Measurements from ENCODE around the gene RALGDS. TPM values are rescaled to one million over a fixed set of nuclear protein-coding genes. Genes with fewer than 3 reads are reported as not detected.

RALGDS gene
- total RNA-seq, 1 experiment from 2014 or later, result 25.8 TPM

- TF ChIP-seq POLR2AphosphoS5 (IDR thresholded peaks at IDR 0.05; ENCODE audit: low read depth, low read length) (no peak), TCF7L2 (IDR thresholded peaks at IDR 0.05; ENCODE audit: low read depth, low read length) (no peak), REST (IDR thresholded peaks at IDR 0.05; ENCODE audit: insufficient read depth in 1 of 2, low read depth in 2 of 2, low read length in 1 of 2) (no peak), SIN3A (IDR thresholded peaks at IDR 0.05; ENCODE audit: borderline replicate concordance, insufficient read depth, low read depth, low read length) (no peak)
- TF ChIP-seq, protein P1, sequence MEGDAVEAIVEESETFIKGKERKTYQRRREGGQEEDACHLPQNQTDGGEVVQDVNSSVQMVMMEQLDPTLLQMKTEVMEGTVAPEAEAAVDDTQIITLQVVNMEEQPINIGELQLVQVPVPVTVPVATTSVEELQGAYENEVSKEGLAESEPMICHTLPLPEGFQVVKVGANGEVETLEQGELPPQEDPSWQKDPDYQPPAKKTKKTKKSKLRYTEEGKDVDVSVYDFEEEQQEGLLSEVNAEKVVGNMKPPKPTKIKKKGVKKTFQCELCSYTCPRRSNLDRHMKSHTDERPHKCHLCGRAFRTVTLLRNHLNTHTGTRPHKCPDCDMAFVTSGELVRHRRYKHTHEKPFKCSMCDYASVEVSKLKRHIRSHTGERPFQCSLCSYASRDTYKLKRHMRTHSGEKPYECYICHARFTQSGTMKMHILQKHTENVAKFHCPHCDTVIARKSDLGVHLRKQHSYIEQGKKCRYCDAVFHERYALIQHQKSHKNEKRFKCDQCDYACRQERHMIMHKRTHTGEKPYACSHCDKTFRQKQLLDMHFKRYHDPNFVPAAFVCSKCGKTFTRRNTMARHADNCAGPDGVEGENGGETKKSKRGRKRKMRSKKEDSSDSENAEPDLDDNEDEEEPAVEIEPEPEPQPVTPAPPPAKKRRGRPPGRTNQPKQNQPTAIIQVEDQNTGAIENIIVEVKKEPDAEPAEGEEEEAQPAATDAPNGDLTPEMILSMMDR (IDR thresholded peaks at IDR 0.05), result no peak
- H3K4me3 ChIP-seq (ENCODE audit: low read depth in 2 of 2, low read length in 2 of 2), result no peak overlapping the region
These were observed 45.0 kb downstream of the RALGDS start for GRCh38 chr9:133075925-133076630.

DNA sequence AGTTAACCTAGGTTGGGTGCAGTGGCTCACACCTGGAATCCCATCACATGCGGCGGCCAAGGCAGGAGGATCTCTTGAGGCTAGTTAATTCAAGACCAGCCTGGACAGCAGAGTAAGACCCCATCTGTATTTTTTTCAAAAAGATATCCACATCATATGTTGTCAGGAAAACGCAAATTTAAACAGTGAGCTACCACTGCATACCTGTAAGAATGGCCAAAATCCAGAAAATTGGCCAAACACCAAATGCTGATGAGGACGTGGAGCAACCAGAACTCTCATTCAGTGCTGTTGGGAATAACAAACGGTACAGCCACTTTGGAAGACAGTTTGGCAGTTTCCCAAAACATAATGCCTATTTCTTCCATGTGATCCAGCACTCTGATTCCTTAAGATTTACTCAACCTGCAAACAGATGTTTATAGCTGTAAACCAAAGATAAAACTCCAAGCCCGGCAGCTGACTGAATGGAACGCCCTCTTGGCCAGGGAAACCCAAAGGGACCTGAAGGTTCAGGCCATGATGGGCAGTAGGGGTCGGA lies 46.9 kb downstream of the RALGDS start:
- peak; percentile 30 for DNase-seq (ENCODE audit: low read depth, low spot score)
- intact Hi-C loops (cut with micrococcal nuclease; ENCODE audit: unreplicated experiment), result no loop called here
- in situ Hi-C loops (cut with HindIII; ENCODE audit: low pct_unique_long_range_greater_than_20kb, low sequenced_read_pairs), result no loop called here

More at GRCh38 chr9:133075925-133076630, 45.0 kb downstream of the RALGDS start:
- CTCF ChIA-PET, result interaction anchor here (0.8 kb wide), 1 partner anchor 204 kb away, joined by 6 read pairs; no protein-coding TSS in a partner anchor
- DNase-seq (ENCODE audit: low read depth, low spot score) (peak; percentile 17), ATAC-seq (peak; percentile 62; the same call in 1 of the 2 replicates)
- H3K36me3 ChIP-seq (ENCODE audit: control insufficient read depth, insufficient read depth, low read length), result no peaks in the 10 kb centered on the region
- POLR2A ChIA-PET, result interaction anchor here (0.6 kb wide), 1 partner anchor 10 kb away, joined by 3 read pairs; no protein-coding TSS in a partner anchor
- H3K4me1 ChIP-seq (ENCODE audit: control insufficient read depth, insufficient read depth, low read length), result no peaks in the 10 kb centered on the region
- H3K9me3 ChIP-seq (ENCODE audit: control insufficient read depth, insufficient read depth, low read depth, low read length), result no peaks in the 10 kb centered on the region
- in situ Hi-C loops (cut with HindIII; ENCODE audit: low pct_unique_long_range_greater_than_20kb, low sequenced_read_pairs), result no loop called here
- H3K27me3 ChIP-seq (ENCODE audit: control insufficient read depth, insufficient read depth, low read length), result 0 out of 2 replicates have a peak, but pooled peaks cover 2% of the 10 kb centered on the region
- intact Hi-C loops (cut with micrococcal nuclease; ENCODE audit: unreplicated experiment), result no loop called here
- no peak overlapping the region for H3K27ac ChIP-seq (ENCODE audit: low read length)
- BruUV-seq (replicated peaks), result no TSS peak

More for the DNA sequence above, 46.9 kb downstream of the RALGDS start:
- H3K4me3 ChIP-seq (ENCODE audit: low read depth in 2 of 2, low read length in 2 of 2), result no peak overlapping the region
- H3K27me3 ChIP-seq (ENCODE audit: control insufficient read depth, insufficient read depth, low read length), result 0 out of 2 replicates have a peak, but pooled peaks cover 2% of the 10 kb centered on the region
- no peak overlapping the region for H3K27ac ChIP-seq (ENCODE audit: low read length)
- no TSS peak for BruUV-seq (replicated peaks)
- TF ChIP-seq, protein P1 (IDR thresholded peaks at IDR 0.05), result no peak
- no peak for TF ChIP-seq SIN3A (IDR thresholded peaks at IDR 0.05; ENCODE audit: borderline replicate concordance, insufficient read depth, low read depth, low read length)
- no peak for TF ChIP-seq POLR2AphosphoS5 (IDR thresholded peaks at IDR 0.05; ENCODE audit: low read depth, low read length)
- no peak for TF ChIP-seq REST (IDR thresholded peaks at IDR 0.05; ENCODE audit: insufficient read depth in 1 of 2, low read depth in 2 of 2, low read length in 1 of 2)
- no peak for TF ChIP-seq TCF7L2 (IDR thresholded peaks at IDR 0.05; ENCODE audit: low read depth, low read length)
- ChIA-PET CTCF (no interaction called here), POLR2A (no interaction called here)
- no peak for ATAC-seq
- no peaks in the 10 kb centered on the region for H3K4me1 ChIP-seq (ENCODE audit: control insufficient read depth, insufficient read depth, low read length)
- no peaks in the 10 kb centered on the region for H3K9me3 ChIP-seq (ENCODE audit: control insufficient read depth, insufficient read depth, low read depth, low read length)
- no peaks in the 10 kb centered on the region for H3K36me3 ChIP-seq (ENCODE audit: control insufficient read depth, insufficient read depth, low read length)
